Neuron (in vitro differentiated cells): ENCODE data around the gene SNAP23.
"Not testable (repeated sequence)": the region's sequence is repeated elsewhere in the genome, so short reads cannot be mapped to it uniquely, and the experiment has no call there.

ENCODE experiments used
- H2AFZ ChIP-seq: one replicate; pipeline ENCODE4 v1.6.1; 2013; ENCODE audit warnings: low read depth, mild to moderate bottlenecking, inconsistent platforms, low read length, moderate library complexity
- H3K27me3 ChIP-seq: one replicate; pipeline ENCODE4 v1.6.1; 2013; ENCODE audit warnings: low read length; ENCODE audit not compliant: insufficient read depth
- H3K36me3 ChIP-seq: one replicate; pipeline ENCODE4 v1.6.1; 2013; ENCODE audit warnings: low read length; ENCODE audit not compliant: insufficient read depth
- H3K4me1 ChIP-seq: one replicate; pipeline ENCODE4 v1.6.1; 2013; ENCODE audit warnings: low read length; ENCODE audit not compliant: insufficient read depth
- H3K4me3 ChIP-seq: 2 replicates; pipeline ENCODE4 v1.5.1; 2013; ENCODE audit warnings: mild to moderate bottlenecking, low read length, moderate library complexity
- H3K9me3 ChIP-seq: one replicate; pipeline ENCODE4 v1.6.1; 2013; ENCODE audit warnings: low read length

SNAP23 gene

GRCh38 chr15:42549741-42550392 is 54.4 kb downstream of the SNAP23 start:
- Histone ChIP-seq H3K9me3 (no peaks in the 10 kb centered on the region), H3K27me3 (no peaks in the 10 kb centered on the region), H2AFZ (no peak overlapping the region), H3K4me1 (peaks cover 22% of the 10 kb centered on the region), H3K36me3 (peaks cover 20% of the 10 kb centered on the region), H3K4me3 (peak overlapping the region; percentile 80)

DNA sequence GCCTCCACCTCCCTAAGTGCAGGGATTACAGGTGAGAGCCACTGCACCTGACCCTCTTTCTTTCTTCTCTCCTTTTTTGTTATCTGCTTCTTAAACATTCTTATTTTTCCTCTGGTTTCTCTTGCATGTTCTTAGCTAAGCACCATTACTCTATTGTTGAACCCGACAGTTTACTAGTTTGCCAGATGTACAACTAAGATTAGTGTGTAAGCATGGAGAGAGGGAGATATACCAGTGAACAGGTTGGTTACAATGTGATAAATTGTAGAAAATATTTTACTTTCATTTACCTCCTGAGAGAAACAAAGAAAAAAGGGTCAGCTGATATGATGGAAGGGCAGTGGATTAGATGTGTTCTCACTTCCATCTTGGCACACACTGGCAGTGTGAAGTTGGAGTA is 58.1 kb downstream of the SNAP23 start:
- peaks cover 5% of the 10 kb centered on the region for H3K4me1 ChIP-seq
- H3K4me3 ChIP-seq, result no peak overlapping the region
- H3K36me3 ChIP-seq, result peaks cover 23% of the 10 kb centered on the region
- H3K27me3 ChIP-seq, result no peaks in the 10 kb centered on the region
- no peaks in the 10 kb centered on the region for H3K9me3 ChIP-seq
- no peak overlapping the region for H2AFZ ChIP-seq

DNA sequence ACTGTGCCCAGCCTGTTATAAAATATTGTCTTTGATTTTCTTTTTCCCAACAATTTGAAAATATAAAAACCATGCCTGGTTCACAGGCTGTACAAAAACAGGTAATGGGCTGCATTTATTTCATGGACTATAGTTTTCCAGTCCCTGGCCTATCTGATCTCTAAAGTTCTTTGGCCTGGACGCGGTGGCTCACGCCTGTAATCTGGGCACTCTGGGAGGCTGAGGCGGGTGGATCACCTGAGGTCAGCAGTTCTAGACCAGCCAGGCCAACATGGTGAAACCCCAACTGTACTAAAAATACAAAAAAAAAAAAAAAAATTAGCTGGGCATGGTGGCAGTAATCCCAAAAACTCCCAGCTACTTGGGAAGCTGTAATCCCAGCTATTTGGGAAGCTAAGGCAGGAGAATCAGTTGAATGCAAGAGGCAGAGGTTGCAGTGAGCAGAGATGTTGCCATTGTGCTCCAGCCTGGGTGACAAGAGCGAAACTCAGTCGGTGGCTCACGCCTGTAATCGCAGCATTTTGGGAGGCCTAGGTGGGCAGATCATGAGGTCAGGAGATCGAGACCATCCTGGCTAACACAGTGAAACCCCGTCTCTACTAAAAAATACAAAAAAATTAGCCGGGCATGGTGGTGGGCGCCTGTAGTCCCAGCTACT is 61.2 kb downstream of the SNAP23 start:
- not testable (repeated sequence) for H3K27me3 ChIP-seq, H3K4me3 ChIP-seq, H3K4me1 ChIP-seq, H2AFZ ChIP-seq, H3K9me3 ChIP-seq
- H3K36me3 ChIP-seq, result peaks cover 47% of the 10 kb centered on the region

- H2AFZ ChIP-seq, result no peak overlapping the region
- H3K36me3 ChIP-seq, result peaks cover 60% of the 10 kb centered on the region
- H3K4me3 ChIP-seq, result no peak overlapping the region
- no peaks in the 10 kb centered on the region for H3K4me1 ChIP-seq
- H3K27me3 ChIP-seq, result no peaks in the 10 kb centered on the region
- H3K9me3 ChIP-seq, result no peaks in the 10 kb centered on the region
Measured at GRCh38 chr15:42558739-42559138, 63.3 kb downstream of the SNAP23 start.

DNA sequence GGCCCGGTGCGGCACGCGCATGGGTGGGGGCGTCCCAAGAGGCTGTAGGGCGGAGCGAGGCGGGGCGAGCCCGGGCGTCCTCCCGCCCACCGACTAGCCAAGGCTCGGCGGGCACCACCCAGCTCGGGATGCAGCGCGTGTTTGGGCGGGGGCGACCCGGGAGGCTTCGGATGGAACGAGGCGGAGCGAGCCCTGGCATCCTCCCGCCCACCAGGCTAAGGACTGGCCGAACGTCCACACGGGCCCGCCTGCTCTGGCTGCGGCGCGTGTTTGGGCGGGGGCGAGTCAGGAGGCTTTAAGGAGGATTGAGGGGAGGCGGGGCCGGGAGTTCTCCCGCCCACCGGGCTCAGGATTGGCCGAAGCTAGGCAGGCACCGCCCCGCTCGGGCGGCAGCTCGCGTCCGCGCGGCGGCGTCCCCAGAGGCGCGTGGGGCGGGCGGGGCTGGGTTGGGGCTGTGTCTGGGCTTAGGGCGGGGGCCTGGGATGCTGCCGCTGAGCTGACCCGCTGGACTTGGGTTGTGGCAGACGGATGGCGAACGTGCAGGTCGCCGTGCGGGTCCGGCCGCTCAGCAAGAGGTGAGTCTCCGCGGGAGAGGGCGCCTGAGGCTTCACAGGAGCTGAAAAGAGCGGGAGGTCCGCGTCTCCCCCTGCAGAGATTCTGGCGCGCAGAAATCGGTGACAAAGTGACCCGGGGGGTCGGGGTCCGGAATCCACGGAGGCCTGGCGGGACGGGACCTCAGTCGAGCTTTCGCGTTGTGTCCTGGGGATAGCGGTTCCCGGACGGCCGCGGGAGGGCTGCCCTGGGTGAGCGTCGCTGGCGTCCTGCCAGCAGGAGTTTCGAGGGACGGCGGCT is 80.0 kb downstream of the SNAP23 start, which contains the start of gene STARD9:
TSS of gene STARD9 (plus strand) at position 419 of the 852 bp plus-strand sequence. CDS start at position 529, 110 bp downstream.
- H3K36me3 ChIP-seq, result no peaks in the 10 kb centered on the region
- peaks cover 9% of the 10 kb centered on the region for H3K4me1 ChIP-seq
- peak within 1 kb of the TSS; percentile 65 for H3K4me3 ChIP-seq
- H3K27me3 ChIP-seq, result no peaks in the 10 kb centered on the region
- H2AFZ ChIP-seq, result peak within 1 kb of the TSS; percentile 83
- H3K9me3 ChIP-seq, result no peaks in the 10 kb centered on the region

DNA sequence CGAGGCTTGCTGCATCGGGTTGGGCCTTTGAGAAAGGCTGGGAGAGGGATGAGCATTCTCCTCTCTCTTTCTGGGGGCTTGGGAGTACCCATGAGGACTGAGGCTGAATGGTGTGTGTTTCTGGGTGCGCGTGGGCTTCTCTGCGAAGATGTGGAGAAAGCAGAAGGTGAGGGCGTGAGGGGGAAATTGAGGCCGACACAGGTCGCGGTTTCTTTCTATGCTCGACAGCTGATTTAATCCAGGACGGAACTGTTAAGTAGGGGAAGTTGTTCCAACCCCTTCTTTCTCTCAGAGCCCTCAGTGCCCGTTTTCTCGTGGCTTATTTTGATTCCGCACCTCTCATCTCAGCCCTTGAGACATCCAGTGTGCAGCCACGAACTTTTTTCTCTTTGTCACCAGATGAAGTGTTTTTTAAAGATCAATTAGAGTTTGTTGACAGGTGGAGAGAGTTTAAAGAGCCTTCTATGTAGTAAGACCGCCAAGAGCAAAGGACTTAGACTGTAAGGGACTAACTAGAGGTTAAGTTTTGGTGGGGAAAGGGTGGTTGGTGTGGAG is 80.7 kb downstream of the SNAP23 start:
- Histone ChIP-seq H2AFZ (peak overlapping the region; percentile 64), H3K27me3 (no peaks in the 10 kb centered on the region), H3K4me1 (peaks cover 9% of the 10 kb centered on the region), H3K4me3 (peak overlapping the region; percentile 65), H3K36me3 (no peaks in the 10 kb centered on the region), H3K9me3 (no peaks in the 10 kb centered on the region)

- peaks cover 13% of the 10 kb centered on the region for H3K4me1 ChIP-seq
- H2AFZ ChIP-seq, result no peak overlapping the region
- H3K36me3 ChIP-seq, result no peaks in the 10 kb centered on the region
- H3K4me3 ChIP-seq, result peak overlapping the region; percentile 65
- no peaks in the 10 kb centered on the region for H3K27me3 ChIP-seq
- no peaks in the 10 kb centered on the region for H3K9me3 ChIP-seq
Measured at GRCh38 chr15:42576776-42577175, 81.3 kb downstream of the SNAP23 start.

GRCh38 chr15:42577514-42578031 is 82.1 kb downstream of the SNAP23 start:
- no peaks in the 10 kb centered on the region for H3K36me3 ChIP-seq
- no peaks in the 10 kb centered on the region for H3K9me3 ChIP-seq
- H3K4me1 ChIP-seq, result peaks cover 15% of the 10 kb centered on the region
- H3K4me3 ChIP-seq, result no peak overlapping the region
- H3K27me3 ChIP-seq, result no peaks in the 10 kb centered on the region
- H2AFZ ChIP-seq, result no peak overlapping the region

DNA sequence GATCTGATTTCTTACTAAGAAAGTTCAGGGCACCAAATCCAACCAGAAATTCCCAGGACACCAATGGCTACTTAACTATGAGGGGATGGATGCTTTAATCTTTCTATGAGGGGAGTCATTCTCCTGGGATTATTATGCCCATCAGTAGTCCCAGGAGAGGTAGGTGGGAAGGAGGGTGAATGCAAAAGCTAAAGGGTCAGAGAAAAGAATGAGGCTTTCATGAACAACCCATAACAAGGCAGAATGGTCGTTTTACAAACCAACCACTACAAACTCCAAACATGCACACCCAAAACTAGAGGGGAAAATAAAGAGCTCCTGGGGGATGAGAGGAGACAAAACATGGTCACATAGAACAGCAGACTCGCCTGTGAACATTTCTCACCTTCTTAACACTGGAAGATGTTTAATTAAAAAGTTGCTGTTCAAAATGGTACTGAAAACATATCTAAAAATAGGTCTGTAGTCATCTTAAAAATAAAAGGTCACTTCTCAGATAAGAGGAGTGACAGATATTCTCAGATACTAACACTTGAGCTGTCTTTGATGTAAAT is 83.6 kb downstream of the SNAP23 start:
- no peaks in the 10 kb centered on the region for H3K9me3 ChIP-seq
- H3K36me3 ChIP-seq, result no peaks in the 10 kb centered on the region
- H3K27me3 ChIP-seq, result no peaks in the 10 kb centered on the region
- H3K4me3 ChIP-seq, result no peak overlapping the region
- H2AFZ ChIP-seq, result no peak overlapping the region
- H3K4me1 ChIP-seq, result peaks cover 29% of the 10 kb centered on the region

DNA sequence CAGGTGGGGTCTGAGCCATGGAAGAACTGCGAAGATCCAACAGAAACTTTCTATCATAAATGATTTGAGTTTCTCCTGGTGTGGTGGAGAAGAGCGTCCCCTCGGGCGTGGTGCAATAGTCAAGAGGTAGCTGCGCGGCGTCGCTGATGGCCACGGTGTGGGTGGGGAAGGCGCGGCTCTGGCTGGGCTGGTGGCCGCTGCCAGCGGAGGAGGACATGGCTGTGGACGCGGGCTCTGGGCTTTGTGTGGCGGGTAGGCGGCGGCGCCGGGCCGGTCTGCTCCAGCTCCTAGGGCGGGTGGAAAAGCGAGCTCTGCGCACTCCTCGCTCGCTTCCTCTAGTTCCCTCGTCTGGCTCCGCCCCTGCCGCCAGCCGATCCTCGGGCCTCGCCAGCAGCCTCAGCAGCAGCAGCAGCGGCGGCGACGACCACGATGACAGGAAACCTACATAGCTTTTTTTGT is 85.9 kb downstream of the SNAP23 start:
- Histone ChIP-seq H3K27me3 (no peaks in the 10 kb centered on the region), H3K4me1 (peaks cover 34% of the 10 kb centered on the region), H3K9me3 (no peaks in the 10 kb centered on the region), H2AFZ (peak overlapping the region; percentile 53), H3K4me3 (no peak overlapping the region), H3K36me3 (peaks cover 11% of the 10 kb centered on the region)
